ENCODE results near the gene EAPP. TPM values are rescaled to one million over a fixed set of nuclear protein-coding genes. Genes with fewer than 3 reads are reported as not detected.

Gene EAPP, protein sequence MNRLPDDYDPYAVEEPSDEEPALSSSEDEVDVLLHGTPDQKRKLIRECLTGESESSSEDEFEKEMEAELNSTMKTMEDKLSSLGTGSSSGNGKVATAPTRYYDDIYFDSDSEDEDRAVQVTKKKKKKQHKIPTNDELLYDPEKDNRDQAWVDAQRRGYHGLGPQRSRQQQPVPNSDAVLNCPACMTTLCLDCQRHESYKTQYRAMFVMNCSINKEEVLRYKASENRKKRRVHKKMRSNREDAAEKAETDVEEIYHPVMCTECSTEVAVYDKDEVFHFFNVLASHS
- total RNA-seq = 10 to 100 TPM; 28.8 to 52.4 (median 37.3) TPM

- DNase-seq (ENCODE audit: low spot score in 2 of 2) = peak; percentile 94 to 95
- WGBS, 2 donors = 2 to 5% methylated on average over 38 to 54 of the region's 59 CpGs
These were observed at the start of gene EAPP for GRCh38 chr14:34539407-34540180. EAPP (minus strand) TSS chr14:34539701; CDS start chr14:34539628, 73 bp downstream.

DNA sequence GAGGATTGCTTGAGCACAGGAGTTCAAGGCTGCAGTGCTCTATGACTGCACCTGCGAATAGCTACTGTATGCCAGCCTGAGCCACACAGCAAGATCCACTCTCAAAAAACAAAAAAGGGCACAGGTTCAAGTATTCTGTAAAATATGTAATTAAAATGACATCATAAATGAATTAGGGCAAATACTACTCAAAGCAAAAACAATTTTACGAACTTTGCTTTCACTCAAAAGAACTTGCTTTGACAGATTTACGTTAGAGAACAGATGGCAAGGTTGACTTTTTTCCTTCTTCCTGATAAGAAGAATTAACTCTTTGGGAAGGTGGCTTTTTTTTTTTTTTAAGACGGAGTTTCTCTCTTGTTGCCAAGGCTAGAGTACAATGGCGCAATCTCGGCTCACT is 44.0 kb upstream of the EAPP start:
- no peak for TF ChIP-seq CTCF (IDR thresholded peaks at IDR 0.05)
- Histone ChIP-seq H3K36me3 (peaks cover 2 to 85% (median 21%) of the 10 kb centered on the region in 3 donors), H3K4me3 (no peak overlapping the region), H3K9me3 (no peaks in the 10 kb centered on the region), H3K27ac (no peak overlapping the region), H3K27me3 (no peaks in the 10 kb centered on the region), H3K4me1 (peaks cover 0 to 3% (median 0%) of the 10 kb centered on the region in 4 donors)
- 84 to 93% methylated on average over 6 of the region's 6 CpGs for WGBS, 2 donors
- no peak for DNase-seq (ENCODE audit: low spot score in 2 of 2)

More at GRCh38 chr14:34539407-34540180, at the start of gene EAPP:
- H3K4me1 ChIP-seq = peaks cover 0 to 31% (median 11%) of the 10 kb centered on the region in 4 donors
- H3K4me3 ChIP-seq = peak within 1 kb of the TSS; percentile 74 to 98 (median 91)
- no peaks in the 10 kb centered on the region for H3K9me3 ChIP-seq
- peak; percentile 94 to 99 for TF ChIP-seq EP300 (IDR thresholded peaks at IDR 0.05)
- peak; percentile 87 to 97 for TF ChIP-seq POLR2A (IDR thresholded peaks at IDR 0.05)
- peak in 2 of 5 experiments; percentile 30 to 55 for TF ChIP-seq CTCF (IDR thresholded peaks at IDR 0.05)
- H3K36me3 ChIP-seq = peaks cover 0 to 30% (median 6%) of the 10 kb centered on the region in 3 donors
- H3K27ac ChIP-seq = peak within 1 kb of the TSS; percentile 98 to 100 (median 98)
- H3K27me3 ChIP-seq = no peaks in the 10 kb centered on the region

- no peaks in the 10 kb centered on the region for H3K9me3 ChIP-seq
- peaks cover 0 to 84% (median 21%) of the 10 kb centered on the region in 3 donors for H3K36me3 ChIP-seq
- 97 to 98% methylated on average over 11 of the region's 11 CpGs for WGBS, 2 donors
- no peaks in the 10 kb centered on the region for H3K27me3 ChIP-seq
- no peak for DNase-seq (ENCODE audit: low spot score in 2 of 2)
- no peak overlapping the region for H3K4me3 ChIP-seq
- TF ChIP-seq EP300 (IDR thresholded peaks at IDR 0.05) (no peak), CTCF (IDR thresholded peaks at IDR 0.05) (no peak), POLR2A (IDR thresholded peaks at IDR 0.05) (no peak)
- no peak overlapping the region for H3K27ac ChIP-seq
- peaks cover 0 to 3% (median 0%) of the 10 kb centered on the region in 4 donors for H3K4me1 ChIP-seq
These were observed 42.7 kb upstream of the EAPP start for GRCh38 chr14:34582117-34582680.

DNA sequence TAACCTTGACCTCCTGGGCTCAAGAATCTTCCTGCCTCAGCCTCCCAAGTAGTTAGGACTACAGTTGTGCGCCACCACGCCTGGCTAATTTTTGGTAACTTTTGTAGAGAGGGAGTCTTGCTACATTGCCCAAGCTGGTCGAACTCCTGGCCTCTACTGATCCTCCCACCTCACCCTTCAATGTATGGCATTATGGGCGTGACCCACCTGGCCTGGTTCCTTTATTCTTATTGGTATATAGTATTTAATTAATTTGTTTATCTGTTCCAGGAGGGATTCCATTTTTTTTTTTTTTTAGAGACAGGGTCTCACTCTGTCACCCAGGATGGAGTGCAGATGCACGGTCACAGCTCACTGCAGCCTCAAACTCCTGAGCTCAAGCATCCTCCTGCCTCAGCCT is 40.9 kb upstream of the EAPP start:
- Histone ChIP-seq H3K27me3 (no peaks in the 10 kb centered on the region), H3K27ac (no peak overlapping the region), H3K4me1 (peaks cover 0 to 3% (median 0%) of the 10 kb centered on the region in 4 donors), H3K36me3 (peaks cover 0 to 80% (median 13%) of the 10 kb centered on the region in 3 donors), H3K4me3 (no peak overlapping the region), H3K9me3 (no peaks in the 10 kb centered on the region)
- 96 to 97% methylated on average over 5 of the region's 5 CpGs for WGBS, 2 donors
- no peak for DNase-seq (ENCODE audit: low spot score in 2 of 2)
- no peak for TF ChIP-seq EP300 (IDR thresholded peaks at IDR 0.05)
- TF ChIP-seq POLR2A (IDR thresholded peaks at IDR 0.05) = no peak
- TF ChIP-seq CTCF (IDR thresholded peaks at IDR 0.05) = no peak
